ENCODE data around the gene GRPR.

DNA sequence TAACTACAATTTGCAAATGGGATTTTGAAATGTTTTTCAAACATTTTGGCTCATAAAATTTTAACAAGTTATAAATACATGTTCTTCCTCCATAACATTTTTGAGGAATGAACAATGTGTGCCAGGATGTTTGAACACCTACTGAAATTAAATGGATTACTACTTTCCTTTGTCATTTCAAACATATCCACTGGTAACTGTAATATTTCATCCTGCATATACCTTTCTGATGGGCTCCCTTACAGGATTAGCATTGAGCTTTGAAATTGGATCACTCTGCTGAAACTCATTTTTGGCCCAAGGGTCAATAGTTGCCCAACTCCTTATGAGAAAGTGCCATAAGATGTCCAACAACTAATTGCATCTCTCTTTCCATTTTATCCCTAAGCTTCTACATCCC is 17.6 kb downstream of the GRPR start:
- TF ChIP-seq, protein P1, sequence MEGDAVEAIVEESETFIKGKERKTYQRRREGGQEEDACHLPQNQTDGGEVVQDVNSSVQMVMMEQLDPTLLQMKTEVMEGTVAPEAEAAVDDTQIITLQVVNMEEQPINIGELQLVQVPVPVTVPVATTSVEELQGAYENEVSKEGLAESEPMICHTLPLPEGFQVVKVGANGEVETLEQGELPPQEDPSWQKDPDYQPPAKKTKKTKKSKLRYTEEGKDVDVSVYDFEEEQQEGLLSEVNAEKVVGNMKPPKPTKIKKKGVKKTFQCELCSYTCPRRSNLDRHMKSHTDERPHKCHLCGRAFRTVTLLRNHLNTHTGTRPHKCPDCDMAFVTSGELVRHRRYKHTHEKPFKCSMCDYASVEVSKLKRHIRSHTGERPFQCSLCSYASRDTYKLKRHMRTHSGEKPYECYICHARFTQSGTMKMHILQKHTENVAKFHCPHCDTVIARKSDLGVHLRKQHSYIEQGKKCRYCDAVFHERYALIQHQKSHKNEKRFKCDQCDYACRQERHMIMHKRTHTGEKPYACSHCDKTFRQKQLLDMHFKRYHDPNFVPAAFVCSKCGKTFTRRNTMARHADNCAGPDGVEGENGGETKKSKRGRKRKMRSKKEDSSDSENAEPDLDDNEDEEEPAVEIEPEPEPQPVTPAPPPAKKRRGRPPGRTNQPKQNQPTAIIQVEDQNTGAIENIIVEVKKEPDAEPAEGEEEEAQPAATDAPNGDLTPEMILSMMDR (IDR thresholded peaks at IDR 0.05) = no peak
- TF ChIP-seq POLR2A (IDR thresholded peaks at IDR 0.05) = no peak

Measured in Peyer's patch (tissue), 4 donors.